SIG-M5 treated with dmso at 0.1 percent for 504 hours (cell line): Measurements from ENCODE around the gene MARS1.
"Not testable (repeated sequence)": the region's sequence is repeated elsewhere in the genome, so short reads cannot be mapped to it uniquely, and the experiment has no call there.

Experiments used
- DNase-seq: peaks from one replicate; lab custom pipeline; 2025; ENCODE audit not compliant: unreplicated experiment; lab: John Stamatoyannopoulos, UW

The MARS1 gene

GRCh38 chr12:57489157-57489641 is 1.3 kb downstream of the MARS1 start:
- no peak for DNase-seq

- no peak for DNase-seq
Measured at GRCh38 chr12:57490126-57490525, 2.3 kb downstream of the MARS1 start.

GRCh38 chr12:57491393-57492280 is 3.8 kb downstream of the MARS1 start:
- DNase-seq, result peak; percentile 70

GRCh38 chr12:57495051-57495701 is 7.3 kb downstream of the MARS1 start:
- not testable (repeated sequence) for DNase-seq

GRCh38 chr12:57496822-57497221 is 9.0 kb downstream of the MARS1 start:
- DNase-seq, result no peak

GRCh38 chr12:57497223-57498131 is 9.6 kb downstream of the MARS1 start:
- DNase-seq, result no peak

- DNase-seq, result no peak
Measured at GRCh38 chr12:57498132-57498502, 10.2 kb downstream of the MARS1 start.

GRCh38 chr12:57498571-57498970 is 10.7 kb downstream of the MARS1 start:
- no peak for DNase-seq

GRCh38 chr12:57500213-57500612 is 12.3 kb downstream of the MARS1 start:
- DNase-seq, result no peak

- DNase-seq, result not testable (repeated sequence)
Measured at GRCh38 chr12:57502311-57502969, 14.6 kb downstream of the MARS1 start.

- DNase-seq, result not testable (repeated sequence)
Measured at GRCh38 chr12:57506541-57506940, 18.7 kb downstream of the MARS1 start.

GRCh38 chr12:57507796-57508195 is 19.9 kb downstream of the MARS1 start:
- DNase-seq, result not testable (repeated sequence)

GRCh38 chr12:57511161-57511560 is 23.3 kb downstream of the MARS1 start:
- no peak for DNase-seq

- no peak for DNase-seq
Measured at GRCh38 chr12:57511588-57512325, 23.9 kb downstream of the MARS1 start.

- no peak for DNase-seq
Measured at GRCh38 chr12:57512665-57513064, 24.8 kb downstream of the MARS1 start.

GRCh38 chr12:57513266-57513665 is 25.4 kb downstream of the MARS1 start:
- no peak for DNase-seq

GRCh38 chr12:57513677-57514076 is 25.8 kb downstream of the MARS1 start:
- not testable (repeated sequence) for DNase-seq

GRCh38 chr12:57514246-57514645 is 26.4 kb downstream of the MARS1 start:
- DNase-seq, result not testable (repeated sequence)

- DNase-seq, result no peak
Measured at GRCh38 chr12:57514720-57515407, 27.0 kb downstream of the MARS1 start.
